Aorta (tissue), 5 donors: ENCODE results near the gene B3GNT2. TPM values are rescaled to one million over a fixed set of nuclear protein-coding genes. Genes with fewer than 3 reads are reported as not detected.
A peak's percentile ranks its signal among the peaks of the same experiment; 100 is the strongest.
"Not testable (repeated sequence)": the region's sequence is repeated elsewhere in the genome, so short reads cannot be mapped to it uniquely, and the experiment has no call there.

ENCODE experiments used
- ATAC-seq: fragments of 200-7000 bp; cut with Tn5 transposase; one replicate; pipeline ENCODE4 v1.9.1; 2022; ENCODE audit warnings: moderate library complexity; ENCODE audit not compliant: low FRiP score
- DNase-seq, 2 donors: peaks; one replicate each; pipeline ENCODE4 v3.0.0-alpha.2; 2020
- H3K27ac ChIP-seq, 2 donors: one replicate each; pipeline ENCODE4 v1.5.1; 2013; ENCODE audit warnings: low read length in 2 of 2, mild to moderate bottlenecking in 2 of 2, moderate library complexity in 2 of 2, control low read depth in 1 of 2, inconsistent platforms in 1 of 2, low read depth in 1 of 2
- H3K27me3 ChIP-seq, 2 donors: one replicate each; pipeline ENCODE4 v1.6.1; 2013; ENCODE audit warnings: control low read depth in 1 of 2, low read length in 1 of 2, mild to moderate bottlenecking in 1 of 2, moderate library complexity in 1 of 2; ENCODE audit not compliant: insufficient read depth in 2 of 2, control insufficient read depth in 1 of 2
- H3K36me3 ChIP-seq, 2 donors: one replicate each; pipeline ENCODE4 v1.6.1; 2013; ENCODE audit warnings: control low read depth in 1 of 2, low read length in 1 of 2, mild to moderate bottlenecking in 1 of 2; ENCODE audit not compliant: insufficient read depth in 2 of 2, control insufficient read depth in 1 of 2
- H3K4me1 ChIP-seq, 2 donors: one replicate each; pipeline ENCODE4 v1.6.1; 2013; ENCODE audit warnings: low read length in 2 of 2, control low read depth in 1 of 2, mild to moderate bottlenecking in 1 of 2, moderate library complexity in 1 of 2; ENCODE audit not compliant: insufficient read depth in 2 of 2, control insufficient read depth in 1 of 2
- H3K4me3 ChIP-seq, 2 donors: one replicate each; pipeline ENCODE4 v1.5.1; 2013; ENCODE audit warnings: low read length in 2 of 2, control low read depth in 1 of 2, mild to moderate bottlenecking in 1 of 2
- H3K9me3 ChIP-seq: one replicate; pipeline ENCODE4 v1.6.1; 2013; ENCODE audit warnings: mild to moderate bottlenecking, low read length; ENCODE audit not compliant: control insufficient read depth
- WGBS, 2 donors: extraction: QIAGEN DNeasy Blood & Tissue Kit; methylation state at CpG; one replicate each; pipeline ENCODE4 v1.1.7; 2013; 5-methylcytosine and 5-hydroxymethylcytosine counted together
- intact Hi-C, 2 donors: fragments of 100-400 bp; cut with DNase I; formaldehyde crosslinking; loops; one replicate each; pipeline versions ENCODE4 v1.14.2 to v1.15.0; 2022
- polyA plus RNA-seq, 2 donors: library from polyadenylated mRNA; stranded (reverse); fragments of 200-250 nt; gene quantifications; one replicate each; pipeline ENCODE4 v1.2.3, GENCODE V29; 2013
- total RNA-seq, 2 donors: library from RNA; stranded (reverse); fragmentation: NEBNext Ultra II Directional; extraction: Animal tissue kit (Norgen Biotek cat#: 25700); gene quantifications; one replicate each; pipeline ENCODE4 v1.2.1, GENCODE V29; 2021
- donor health status: healthy with polysubstance abuse.
- donor health status: Bipolar disorder and iron deficiency.
- donor health status: DM: no; HTN: no; CAD: no.
- donor health status: DM: no; HTN: no; CAD: no.
- donor health status: DM: yes; HTN: yes; CAD: no.

Gene B3GNT2
- total and polyA plus RNA-seq, 4 donors, result 16.4 to 29.1 (median 21.5) TPM

GRCh38 chr2:62257466-62257865 lies 61.6 kb downstream of the B3GNT2 start:
- no peaks in the 10 kb centered on the region for H3K9me3 ChIP-seq
- no peak overlapping the region for H3K4me3 ChIP-seq
- H3K36me3 ChIP-seq, result no peaks in the 10 kb centered on the region
- no peak for ATAC-seq
- intact Hi-C loops, result no loop called here
- no peaks in the 10 kb centered on the region for H3K4me1 ChIP-seq
- WGBS, 2 donors, result 96 to 97% methylated on average over 4 of the region's 4 CpGs
- no peak overlapping the region for H3K27ac ChIP-seq
- no peaks in the 10 kb centered on the region for H3K27me3 ChIP-seq
- no peak for DNase-seq

GRCh38 chr2:62263076-62263715 lies 67.3 kb downstream of the B3GNT2 start:
- 60 to 63% methylated on average over 6 of the region's 6 CpGs for WGBS, 2 donors
- Histone ChIP-seq H3K4me1 (no peaks in the 10 kb centered on the region), H3K4me3 (no peak overlapping the region), H3K9me3 (no peaks in the 10 kb centered on the region), H3K36me3 (no peaks in the 10 kb centered on the region), H3K27me3 (no peaks in the 10 kb centered on the region), H3K27ac (no peak overlapping the region)
- no peak for ATAC-seq
- no peak for DNase-seq
- intact Hi-C loops, result no loop called here

- intact Hi-C loops, result no loop called here
- no peak overlapping the region for H3K4me3 ChIP-seq
- no peak overlapping the region for H3K27ac ChIP-seq
- H3K27me3 ChIP-seq, result no peaks in the 10 kb centered on the region
- no peaks in the 10 kb centered on the region for H3K4me1 ChIP-seq
- WGBS, 2 donors, result 79 to 83% methylated on average over 3 of the region's 3 CpGs
- H3K9me3 ChIP-seq, result no peaks in the 10 kb centered on the region
- H3K36me3 ChIP-seq, result no peaks in the 10 kb centered on the region
- ATAC-seq (no peak), DNase-seq (no peak)
Observed at GRCh38 chr2:62264186-62264585, 68.3 kb downstream of the B3GNT2 start.

GRCh38 chr2:62265106-62265505 lies 69.2 kb downstream of the B3GNT2 start:
- Histone ChIP-seq H3K4me3 (no peak overlapping the region), H3K9me3 (no peaks in the 10 kb centered on the region), H3K27me3 (no peaks in the 10 kb centered on the region), H3K36me3 (no peaks in the 10 kb centered on the region), H3K4me1 (no peaks in the 10 kb centered on the region), H3K27ac (no peak overlapping the region)
- intact Hi-C loops, result no loop called here
- no peak for ATAC-seq
- 66 to 69% methylated on average over 4 of the region's 4 CpGs for whole genome bisulfite sequencing, 2 donors
- DNase-seq, result peak in 1 of 2 donors; percentile 52

GRCh38 chr2:62266433-62267038 lies 70.6 kb downstream of the B3GNT2 start:
- Histone ChIP-seq H3K27ac (no peak overlapping the region), H3K27me3 (no peaks in the 10 kb centered on the region), H3K4me1 (peaks cover 0 to 2% of the 10 kb centered on the region in 2 donors), H3K4me3 (no peak overlapping the region), H3K9me3 (no peaks in the 10 kb centered on the region), H3K36me3 (no peaks in the 10 kb centered on the region)
- no peak for ATAC-seq
- DNase-seq, result no peak
- 87 to 93% methylated on average over 7 of the region's 7 CpGs for WGBS, 2 donors
- intact Hi-C loops, result no loop called here

GRCh38 chr2:62267696-62268095 lies 71.8 kb downstream of the B3GNT2 start:
- 96 to 99% methylated on average over 2 of the region's 2 CpGs for WGBS, 2 donors
- no peaks in the 10 kb centered on the region for H3K27me3 ChIP-seq
- no peak for ATAC-seq

GRCh38 chr2:62268681-62269188 lies 72.8 kb downstream of the B3GNT2 start:
- H3K4me1 ChIP-seq, H3K27me3 ChIP-seq, H3K27ac ChIP-seq, H3K9me3 ChIP-seq, H3K4me3 ChIP-seq, DNase-seq, ATAC-seq, intact Hi-C loops, H3K36me3 ChIP-seq: not testable (repeated sequence)
- WGBS, 2 donors, result 68 to 73% methylated on average over 4 of the region's 4 CpGs

More at GRCh38 chr2:62267696-62268095, 71.8 kb downstream of the B3GNT2 start:
- no peaks in the 10 kb centered on the region for H3K36me3 ChIP-seq
- no peaks in the 10 kb centered on the region for H3K9me3 ChIP-seq
- H3K27ac ChIP-seq, result no peak overlapping the region
- peaks cover 0 to 2% of the 10 kb centered on the region in 2 donors for H3K4me1 ChIP-seq
- DNase-seq, result no peak
- intact Hi-C loops, result no loop called here
- H3K4me3 ChIP-seq, result no peak overlapping the region

- H3K36me3 ChIP-seq, result no peaks in the 10 kb centered on the region
- no peak for ATAC-seq
- intact Hi-C loops, result no loop called here
- H3K9me3 ChIP-seq, result no peaks in the 10 kb centered on the region
- 1 to 2% methylated on average over 3 of the region's 3 CpGs for WGBS, 2 donors
- H3K27ac ChIP-seq, result no peak overlapping the region
- DNase-seq, result peak; percentile 76 to 90
- no peaks in the 10 kb centered on the region for H3K27me3 ChIP-seq
- no peak overlapping the region for H3K4me3 ChIP-seq
- H3K4me1 ChIP-seq, result peaks cover 0 to 2% of the 10 kb centered on the region in 2 donors
Observed at GRCh38 chr2:62270728-62271127, 74.8 kb downstream of the B3GNT2 start.
